ENCODE results near the gene HIVEP2. TPM values are rescaled to one million over a fixed set of nuclear protein-coding genes. Genes with fewer than 3 reads are reported as not detected.

HIVEP2 gene
- total RNA-seq, 4 donors from 2014 or later, result 8.6 to 19.3 (median 12.7) TPM

- Histone ChIP-seq H3K27me3 (no peaks in the 10 kb centered on the region), H3K27ac (no peak overlapping the region), H3K4me3 (no peak overlapping the region), H3K4me1 (peaks cover 9 to 48% (median 19%) of the 10 kb centered on the region in 3 donors), H3K9me3 (no peaks in the 10 kb centered on the region), H3K36me3 (no peaks in the 10 kb centered on the region)
- TF ChIP-seq, protein P1, sequence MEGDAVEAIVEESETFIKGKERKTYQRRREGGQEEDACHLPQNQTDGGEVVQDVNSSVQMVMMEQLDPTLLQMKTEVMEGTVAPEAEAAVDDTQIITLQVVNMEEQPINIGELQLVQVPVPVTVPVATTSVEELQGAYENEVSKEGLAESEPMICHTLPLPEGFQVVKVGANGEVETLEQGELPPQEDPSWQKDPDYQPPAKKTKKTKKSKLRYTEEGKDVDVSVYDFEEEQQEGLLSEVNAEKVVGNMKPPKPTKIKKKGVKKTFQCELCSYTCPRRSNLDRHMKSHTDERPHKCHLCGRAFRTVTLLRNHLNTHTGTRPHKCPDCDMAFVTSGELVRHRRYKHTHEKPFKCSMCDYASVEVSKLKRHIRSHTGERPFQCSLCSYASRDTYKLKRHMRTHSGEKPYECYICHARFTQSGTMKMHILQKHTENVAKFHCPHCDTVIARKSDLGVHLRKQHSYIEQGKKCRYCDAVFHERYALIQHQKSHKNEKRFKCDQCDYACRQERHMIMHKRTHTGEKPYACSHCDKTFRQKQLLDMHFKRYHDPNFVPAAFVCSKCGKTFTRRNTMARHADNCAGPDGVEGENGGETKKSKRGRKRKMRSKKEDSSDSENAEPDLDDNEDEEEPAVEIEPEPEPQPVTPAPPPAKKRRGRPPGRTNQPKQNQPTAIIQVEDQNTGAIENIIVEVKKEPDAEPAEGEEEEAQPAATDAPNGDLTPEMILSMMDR (IDR thresholded peaks at IDR 0.05), result no peak
- no peak for TF ChIP-seq POLR2A (IDR thresholded peaks at IDR 0.05)
- 67 to 80% methylated on average over 5 of the region's 5 CpGs for WGBS, 2 donors
- intact Hi-C loops (cut with DNase I), result no loop called here
- no peak for DNase-seq
These were observed 219.8 kb downstream of the HIVEP2 start for GRCh38 chr6:142725024-142725770.

DNA sequence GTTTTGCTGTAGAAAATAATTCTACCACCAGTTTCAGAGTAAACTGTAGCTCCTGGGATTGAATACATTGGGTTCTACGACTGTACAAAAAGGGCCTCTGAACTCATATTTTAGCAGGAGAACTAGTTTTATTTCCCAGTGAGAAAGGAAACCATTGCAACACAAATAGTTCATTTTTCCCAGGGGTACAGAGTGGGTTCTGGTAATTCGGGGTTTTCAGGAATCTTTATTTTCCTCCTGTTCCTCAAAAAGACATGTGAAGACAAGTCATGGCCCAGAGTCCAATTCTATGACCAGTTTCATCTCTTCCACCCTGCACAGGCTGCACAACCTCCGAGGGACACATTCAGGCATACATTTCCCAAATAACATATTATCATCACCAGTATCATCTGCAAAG, 222.1 kb downstream of the HIVEP2 start:
- intact Hi-C loops (cut with DNase I), result no loop called here
- DNase-seq, result no peak
- TF ChIP-seq, protein P1 (IDR thresholded peaks at IDR 0.05), result no peak
- no peak for TF ChIP-seq POLR2A (IDR thresholded peaks at IDR 0.05)
- Histone ChIP-seq H3K4me1 (peaks cover 0 to 24% (median 10%) of the 10 kb centered on the region in 3 donors), H3K27ac (no peak overlapping the region), H3K27me3 (no peaks in the 10 kb centered on the region), H3K36me3 (no peaks in the 10 kb centered on the region), H3K9me3 (peaks cover 0 to 15% (median 0%) of the 10 kb centered on the region in 3 donors), H3K4me3 (no peak overlapping the region)
- 60 to 63% methylated on average over 3 of the region's 3 CpGs for WGBS, 2 donors

- no peak overlapping the region for H3K27ac ChIP-seq
- intact Hi-C loops (cut with DNase I), result no loop called here
- peaks cover 0 to 16% (median 2%) of the 10 kb centered on the region in 3 donors for H3K4me1 ChIP-seq
These were observed 223.0 kb downstream of the HIVEP2 start for GRCh38 chr6:142722012-142722411.

DNA sequence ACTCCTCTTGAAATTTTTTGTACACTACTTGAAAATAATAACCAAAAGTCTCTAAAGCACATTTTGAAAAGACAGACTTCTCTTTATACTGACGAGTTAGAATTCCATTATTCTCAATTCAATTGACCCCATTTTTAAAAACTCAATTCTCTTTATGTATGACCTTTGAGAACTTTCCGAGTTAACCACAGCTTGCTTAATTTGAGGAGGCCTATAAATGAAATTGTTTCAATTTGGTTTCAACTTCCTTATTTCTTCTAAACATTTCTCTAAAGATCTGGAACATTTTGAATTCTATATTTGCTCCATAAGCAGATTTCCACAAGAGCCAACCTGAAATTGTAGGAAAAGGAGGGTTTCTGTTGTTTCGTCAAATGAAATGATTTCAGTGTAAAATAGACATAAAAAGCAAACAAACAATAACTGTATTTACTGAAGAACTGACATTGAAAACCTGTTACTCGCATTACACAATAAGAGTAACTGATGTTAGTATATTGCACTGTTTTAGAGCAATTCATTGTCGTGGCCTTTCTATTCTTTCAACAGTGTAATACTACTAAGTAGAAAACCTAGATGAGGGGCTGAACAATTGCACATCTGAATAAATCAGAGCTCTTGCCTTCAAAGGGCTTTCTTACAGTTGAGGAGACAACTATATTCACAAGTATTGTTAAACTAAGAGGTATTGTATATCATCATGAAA, 223.6 kb downstream of the HIVEP2 start:
- no peak overlapping the region for H3K27ac ChIP-seq
- TF ChIP-seq POLR2A (IDR thresholded peaks at IDR 0.05), result no peak
- TF ChIP-seq, protein P1 (IDR thresholded peaks at IDR 0.05), result no peak
- 76 to 79% methylated on average over 5 of the region's 5 CpGs for WGBS, 2 donors
- peaks cover 0 to 15% (median 0%) of the 10 kb centered on the region in 3 donors for H3K9me3 ChIP-seq
- peaks cover 0 to 10% (median 0%) of the 10 kb centered on the region in 3 donors for H3K4me1 ChIP-seq
- H3K27me3 ChIP-seq, result no peaks in the 10 kb centered on the region
- intact Hi-C loops (cut with DNase I), result no loop called here
- no peaks in the 10 kb centered on the region for H3K36me3 ChIP-seq
- H3K4me3 ChIP-seq, result no peak overlapping the region
- no peak for DNase-seq

More at GRCh38 chr6:142722012-142722411, 223.0 kb downstream of the HIVEP2 start:
- Histone ChIP-seq H3K36me3 (no peaks in the 10 kb centered on the region), H3K4me3 (no peak overlapping the region), H3K27me3 (no peaks in the 10 kb centered on the region), H3K9me3 (peaks cover 0 to 15% (median 0%) of the 10 kb centered on the region in 3 donors)
- TF ChIP-seq POLR2A (IDR thresholded peaks at IDR 0.05), result no peak
- no peak for DNase-seq
- 76 to 80% methylated on average over 3 of the region's 3 CpGs for WGBS, 2 donors

DNA sequence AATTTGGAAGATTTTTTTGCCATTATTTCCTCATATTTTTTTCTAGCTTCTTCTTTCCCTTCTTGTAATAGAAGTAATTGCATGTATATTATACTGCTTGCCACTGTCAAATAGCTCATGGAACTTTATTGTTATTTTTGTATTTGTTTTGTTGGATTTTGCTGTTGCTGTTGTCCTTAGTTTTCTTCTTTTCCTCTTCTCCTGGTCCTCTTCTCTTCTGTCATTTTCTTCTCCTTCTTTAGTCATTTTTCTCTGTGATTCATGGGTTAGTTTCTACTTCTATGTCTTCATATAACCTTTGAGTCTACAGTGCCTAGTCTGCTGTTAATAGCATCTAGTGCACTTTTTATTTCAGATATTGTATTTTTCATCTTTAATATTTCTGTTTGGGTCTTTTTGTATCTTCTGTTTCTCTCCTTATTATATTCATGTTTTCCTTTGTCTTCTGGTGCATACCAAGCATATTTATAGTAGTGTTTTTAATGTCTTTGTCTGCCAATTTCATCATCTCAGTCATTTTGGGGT, 226.2 kb downstream of the HIVEP2 start:
- Histone ChIP-seq H3K4me1 (no peaks in the 10 kb centered on the region), H3K4me3 (no peak overlapping the region), H3K36me3 (no peaks in the 10 kb centered on the region), H3K27me3 (no peaks in the 10 kb centered on the region), H3K27ac (no peak overlapping the region), H3K9me3 (peaks cover 0 to 15% (median 0%) of the 10 kb centered on the region in 3 donors)
- intact Hi-C loops (cut with DNase I), result no loop called here
- TF ChIP-seq POLR2A (IDR thresholded peaks at IDR 0.05), result no peak
- TF ChIP-seq, protein P1 (IDR thresholded peaks at IDR 0.05), result no peak
- DNase-seq, result no peak

Data from esophagus squamous epithelium (tissue), 5 donors.